Spleen (tissue), 7 donors: ENCODE measurements around the gene OR6V1.

Source experiments
- POLR2A ChIP-seq, 3 donors: fragments of 450-650 bp; IDR thresholded peaks; one replicate each; pipeline ENCODE4 v1.5.1; 2017; ENCODE audit warnings: antibody characterized with exemption in 3 of 3, mild to moderate bottlenecking in 1 of 3
- POLR2AphosphoS5 ChIP-seq, 3 donors: sonication (generic); formaldehyde crosslinking; IDR thresholded peaks; one replicate each; pipeline ENCODE4 v1.5.1; 2017; ENCODE audit warnings: antibody characterized with exemption in 3 of 3
- TF ChIP-seq, protein P1 (sequence below), 11 experiments: fragments of 200-600 bp in 7 of 11; fragments of 450-650 bp in 4 of 11; sonication (generic) in 4 of 11; IDR thresholded peaks in 8 of 11; conservative IDR thresholded peaks in 3 of 11; 1 replicate in 7 of 11; 2 replicates in 4 of 11; pipeline versions ENCODE4 v1.4.0 to v1.8.0; 2016 to 2021; ENCODE audit warnings: antibody characterized with exemption in 11 of 11, inconsistent platforms in 4 of 11, mild to moderate bottlenecking in 1 of 11
- donor health status: DM: no; HTN: no; CAD: no; lungs with moderate emphysema.
- donor health status: DM: no; HTN: no; CAD: no.
- donor health status: DM: no; HTN: no; CAD: no.

GRCh38 chr7:143038635-143039034 lies 13.5 kb upstream of the OR6V1 start:
- TF ChIP-seq POLR2AphosphoS5 (IDR thresholded peaks at IDR 0.05): no peak
- TF ChIP-seq, protein P1, sequence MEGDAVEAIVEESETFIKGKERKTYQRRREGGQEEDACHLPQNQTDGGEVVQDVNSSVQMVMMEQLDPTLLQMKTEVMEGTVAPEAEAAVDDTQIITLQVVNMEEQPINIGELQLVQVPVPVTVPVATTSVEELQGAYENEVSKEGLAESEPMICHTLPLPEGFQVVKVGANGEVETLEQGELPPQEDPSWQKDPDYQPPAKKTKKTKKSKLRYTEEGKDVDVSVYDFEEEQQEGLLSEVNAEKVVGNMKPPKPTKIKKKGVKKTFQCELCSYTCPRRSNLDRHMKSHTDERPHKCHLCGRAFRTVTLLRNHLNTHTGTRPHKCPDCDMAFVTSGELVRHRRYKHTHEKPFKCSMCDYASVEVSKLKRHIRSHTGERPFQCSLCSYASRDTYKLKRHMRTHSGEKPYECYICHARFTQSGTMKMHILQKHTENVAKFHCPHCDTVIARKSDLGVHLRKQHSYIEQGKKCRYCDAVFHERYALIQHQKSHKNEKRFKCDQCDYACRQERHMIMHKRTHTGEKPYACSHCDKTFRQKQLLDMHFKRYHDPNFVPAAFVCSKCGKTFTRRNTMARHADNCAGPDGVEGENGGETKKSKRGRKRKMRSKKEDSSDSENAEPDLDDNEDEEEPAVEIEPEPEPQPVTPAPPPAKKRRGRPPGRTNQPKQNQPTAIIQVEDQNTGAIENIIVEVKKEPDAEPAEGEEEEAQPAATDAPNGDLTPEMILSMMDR (IDR thresholded peaks at IDR 0.05 in 8 of 11, conservative IDR thresholded peaks at IDR 0.05 in 3 of 11): no peak
- TF ChIP-seq POLR2A (IDR thresholded peaks at IDR 0.05): no peak
